Testis (tissue), 3 donors: ENCODE results near the gene SLC6A8. TPM values are rescaled to one million over a fixed set of nuclear protein-coding genes. Genes with fewer than 3 reads are reported as not detected.

ENCODE experiments used
- DNase-seq: peaks from one replicate; pipeline ENCODE4 v3.0.0-alpha.2; 2019
- H3K27ac ChIP-seq, 2 donors: fragments of 200-600 bp; sonication (generic); one replicate each; pipeline ENCODE4 v1.5.1; 2019
- H3K27me3 ChIP-seq: fragments of 200-600 bp; sonication (generic); one replicate; pipeline ENCODE4 v1.5.1; 2019
- H3K36me3 ChIP-seq: fragments of 200-600 bp; sonication (generic); one replicate; pipeline ENCODE4 v1.5.1; 2017; ENCODE audit warnings: low read depth; ENCODE audit errors: missing control alignments
- H3K4me1 ChIP-seq: fragments of 200-600 bp; sonication (generic); one replicate; pipeline ENCODE4 v1.5.1; 2019
- H3K4me3 ChIP-seq, 2 donors: fragments of 200-600 bp; sonication (generic); one replicate each; pipeline ENCODE4 v1.5.1; 2017 to 2019
- H3K9me3 ChIP-seq: fragments of 200-600 bp; sonication (generic); one replicate; pipeline ENCODE4 v1.5.1; 2017
- CTCF ChIP-seq, 3 experiments: fragments of 450-650 bp in 2 of 3; fragments of 200-600 bp in 1 of 3; sonication (generic) in 1 of 3; IDR thresholded peaks; one replicate each; pipeline ENCODE4 v1.5.1; 2016 to 2019; ENCODE audit warnings: antibody characterized with exemption in 3 of 3, mild to moderate bottlenecking in 2 of 3, moderate library complexity in 1 of 3
- POLR2A ChIP-seq: fragments of 450-650 bp; IDR thresholded peaks from one replicate; pipeline ENCODE4 v1.6.1; 2017; ENCODE audit warnings: antibody characterized with exemption, mild to moderate bottlenecking, moderate library complexity
- WGBS, 2 donors: methylation state at CpG; one replicate each; pipeline ENCODE4 v1.1.5; 2018; 5-methylcytosine and 5-hydroxymethylcytosine counted together
- intact Hi-C: fragments of 100-400 bp; cut with DNase I; formaldehyde crosslinking; loops from one replicate; pipeline ENCODE4 v1.15.1; 2023; ENCODE audit warnings: low total_unique reads
- polyA plus RNA-seq: library from polyadenylated mRNA; stranded (reverse); fragments of 350-450 nt; fragmentation: Illumina TruSeq; extraction: RNeasy Lipid Tissue Mini Kit (QIAGEN cat#74804); gene quantifications from one replicate; pipeline ENCODE4 v1.2.3, GENCODE V29; 2014; ENCODE audit warnings: low read depth, low replicate concordance; ENCODE audit not compliant: insufficient read depth
- total RNA-seq, 2 donors: library from RNA; depleted of rRNA; stranded (reverse); fragments of >200 nt; gene quantifications; one replicate each; pipeline ENCODE4 v1.2.3, GENCODE V29; 2016

Gene SLC6A8
- total and polyA plus RNA-seq, 3 donors from 2014 or later, result 73.5 to 107 (median 91.3) TPM

DNA sequence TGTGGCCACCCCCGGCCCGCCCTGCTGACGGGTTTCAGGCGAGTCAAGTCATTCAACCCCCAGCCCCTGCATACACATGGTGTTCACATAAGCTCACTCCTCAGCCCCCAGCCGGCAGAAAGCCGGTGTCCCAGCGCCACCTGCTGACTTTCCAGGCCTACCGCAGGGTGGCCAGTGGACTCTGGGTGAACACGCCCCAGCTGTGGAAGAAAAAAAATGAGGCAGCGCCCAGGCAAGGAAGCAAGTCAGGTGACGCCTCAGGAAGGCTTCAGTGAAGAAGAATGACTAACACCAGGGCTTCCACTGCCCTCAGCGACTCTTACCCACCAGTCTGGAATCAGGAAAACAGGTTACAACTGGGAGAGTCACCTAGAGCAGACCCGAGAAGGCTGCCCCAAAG lies 20.7 kb downstream of the SLC6A8 start:
- intact Hi-C loops, result no loop called here
- H3K27ac ChIP-seq, result no peak overlapping the region

DNA sequence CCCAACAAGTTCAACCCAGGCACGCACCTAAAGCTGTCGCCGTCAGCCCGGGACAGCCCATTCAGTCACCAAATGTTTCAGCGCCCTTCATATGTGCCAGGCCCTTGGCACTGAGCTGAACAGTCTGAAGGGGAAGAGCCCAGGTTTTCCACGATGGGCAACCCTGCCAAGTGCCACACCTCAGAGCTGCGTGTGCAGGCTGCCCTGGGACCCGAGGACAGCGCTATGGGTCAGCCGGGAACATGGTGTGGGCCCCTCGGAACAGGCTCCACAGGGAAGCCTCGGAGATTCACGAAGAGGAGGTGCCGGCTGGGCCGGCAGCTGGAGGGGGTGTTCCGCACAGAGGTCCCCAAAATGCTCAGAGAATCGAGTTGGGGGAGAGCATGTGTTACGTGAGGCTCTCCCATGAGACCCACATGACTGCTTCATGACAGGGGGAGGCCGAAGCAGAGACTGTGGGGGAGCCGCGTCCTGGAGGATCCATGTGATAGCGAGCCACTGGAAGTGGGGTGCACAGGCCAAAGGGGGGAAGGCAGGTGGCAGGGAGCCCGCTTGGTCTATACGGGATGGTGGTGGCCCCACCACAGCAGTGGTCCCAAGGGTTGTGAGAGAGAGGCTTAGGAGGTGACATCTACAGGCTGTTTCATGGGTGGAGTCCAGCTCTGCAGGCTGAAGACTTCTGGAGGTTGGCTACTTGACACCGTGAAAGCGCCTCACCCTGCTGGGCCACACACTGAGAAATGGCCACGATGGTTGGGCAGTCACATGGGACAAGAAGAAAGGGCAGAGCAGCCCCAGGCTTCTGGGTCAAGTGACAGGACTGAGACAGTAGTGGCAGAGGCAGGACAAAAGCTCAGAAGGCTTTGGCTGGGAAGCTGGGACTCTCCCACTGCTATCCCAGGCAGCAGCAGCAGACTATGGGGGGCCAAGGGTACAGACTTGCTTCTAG lies 22.3 kb downstream of the SLC6A8 start:
- no peaks in the 10 kb centered on the region for H3K36me3 ChIP-seq
- H3K27me3 ChIP-seq, result no peaks in the 10 kb centered on the region
- intact Hi-C loops, result no loop called here
- H3K4me3 ChIP-seq, result no peak overlapping the region
- DNase-seq, result no peak
- H3K9me3 ChIP-seq, result no peaks in the 10 kb centered on the region
- no peak overlapping the region for H3K27ac ChIP-seq
- TF ChIP-seq POLR2A, result no peak
- TF ChIP-seq CTCF (IDR thresholded peaks at IDR 0.05), result no peak
- WGBS, 2 donors, result 76 to 81% methylated on average over 12 to 26 of the region's 27 CpGs
- no peaks in the 10 kb centered on the region for H3K4me1 ChIP-seq

More for the DNA sequence above, 20.7 kb downstream of the SLC6A8 start:
- Histone ChIP-seq H3K4me3 (no peak overlapping the region), H3K9me3 (no peaks in the 10 kb centered on the region), H3K27me3 (no peaks in the 10 kb centered on the region), H3K4me1 (no peaks in the 10 kb centered on the region), H3K36me3 (no peaks in the 10 kb centered on the region)
- 29 to 36% methylated on average over 5 to 11 of the region's 13 CpGs for WGBS, 2 donors
- DNase-seq, result peak; percentile 70
- peak; percentile 31 to 59 (median 49) for TF ChIP-seq CTCF (IDR thresholded peaks at IDR 0.05)
- TF ChIP-seq POLR2A, result no peak

DNA sequence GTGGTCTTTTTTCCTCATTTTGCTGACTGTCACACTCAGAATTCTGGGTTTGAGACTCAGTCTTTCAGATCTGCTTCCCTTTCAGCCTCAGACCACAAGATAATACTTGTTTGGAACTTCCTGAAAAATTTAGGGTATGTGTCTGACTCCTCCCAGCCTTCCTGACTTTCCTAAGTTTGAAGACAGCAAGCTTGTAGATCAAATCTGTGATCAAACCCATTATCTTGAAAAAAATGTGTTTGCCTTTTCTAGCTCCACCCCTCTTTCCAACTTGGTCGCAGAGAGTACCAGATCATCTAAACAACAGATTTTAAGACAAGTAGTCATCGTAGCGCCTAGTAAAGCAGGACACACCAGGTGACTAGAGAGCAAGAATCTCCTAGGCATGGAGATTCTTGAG lies 26.5 kb downstream of the SLC6A8 start:
- Histone ChIP-seq H3K36me3 (no peaks in the 10 kb centered on the region), H3K9me3 (no peaks in the 10 kb centered on the region), H3K4me1 (no peaks in the 10 kb centered on the region), H3K27me3 (no peaks in the 10 kb centered on the region), H3K4me3 (no peak overlapping the region), H3K27ac (no peak overlapping the region)
- TF ChIP-seq POLR2A (no peak), CTCF (IDR thresholded peaks at IDR 0.05) (no peak)
- WGBS, 2 donors, result 86 to 96% methylated on average over 3 of the region's 3 CpGs
- DNase-seq, result no peak
- intact Hi-C loops, result no loop called here

DNA sequence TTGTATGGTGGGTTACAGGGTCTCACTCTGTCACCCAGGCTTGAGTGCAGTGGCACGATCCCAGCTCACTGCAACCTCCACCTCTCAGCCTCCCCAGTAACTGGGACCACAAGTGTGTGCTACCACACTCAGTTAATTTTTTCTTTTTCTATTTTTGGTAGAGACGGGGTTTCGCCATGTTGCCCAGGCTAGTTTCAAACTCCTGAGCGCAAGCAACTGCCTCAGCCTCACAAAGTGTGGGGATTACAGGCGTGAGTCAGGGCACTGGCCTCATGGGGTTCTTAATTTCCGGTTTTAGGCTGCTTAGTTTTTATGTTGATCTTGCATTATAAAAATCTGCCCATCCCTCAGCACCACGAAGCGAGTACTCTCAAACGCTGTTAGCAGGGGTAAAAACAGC lies 29.7 kb downstream of the SLC6A8 start:
- no peaks in the 10 kb centered on the region for H3K9me3 ChIP-seq
- H3K4me3 ChIP-seq, result no peak overlapping the region
- DNase-seq, result no peak
- TF ChIP-seq POLR2A (no peak), CTCF (IDR thresholded peaks at IDR 0.05) (no peak)
- H3K27me3 ChIP-seq, result no peaks in the 10 kb centered on the region
- H3K36me3 ChIP-seq, result no peaks in the 10 kb centered on the region
- H3K27ac ChIP-seq, result no peak overlapping the region
- no peaks in the 10 kb centered on the region for H3K4me1 ChIP-seq
- intact Hi-C loops, result no loop called here
- 93 to 96% methylated on average over 9 of the region's 9 CpGs for WGBS, 2 donors

GRCh38 chrX:153719238-153719637 lies 31.5 kb downstream of the SLC6A8 start:
- Histone ChIP-seq H3K4me1 (no peaks in the 10 kb centered on the region), H3K4me3 (no peak overlapping the region), H3K36me3 (no peaks in the 10 kb centered on the region), H3K27ac (no peak overlapping the region), H3K9me3 (no peaks in the 10 kb centered on the region), H3K27me3 (no peaks in the 10 kb centered on the region)
- intact Hi-C loops, result no loop called here
- TF ChIP-seq POLR2A, result no peak
- TF ChIP-seq CTCF (IDR thresholded peaks at IDR 0.05), result no peak
- WGBS, 2 donors, result 92% methylated on average over 2 of the region's 2 CpGs; no CpG with 5 or more reads in 1 of the 2 donors
- no peak for DNase-seq
